GM18861 (cell line): Measurements from ENCODE around the gene UCN3.
"Not testable (repeated sequence)": the region's sequence is repeated elsewhere in the genome, so short reads cannot be mapped to it uniquely, and the experiment has no call there.

Source experiments
- ATAC-seq: cut with Tn5 transposase; IDR thresholded peaks from one replicate; pipeline ENCODE4 v1.9.1; 2021; ENCODE audit not compliant: unreplicated experiment

The UCN3 gene

DNA sequence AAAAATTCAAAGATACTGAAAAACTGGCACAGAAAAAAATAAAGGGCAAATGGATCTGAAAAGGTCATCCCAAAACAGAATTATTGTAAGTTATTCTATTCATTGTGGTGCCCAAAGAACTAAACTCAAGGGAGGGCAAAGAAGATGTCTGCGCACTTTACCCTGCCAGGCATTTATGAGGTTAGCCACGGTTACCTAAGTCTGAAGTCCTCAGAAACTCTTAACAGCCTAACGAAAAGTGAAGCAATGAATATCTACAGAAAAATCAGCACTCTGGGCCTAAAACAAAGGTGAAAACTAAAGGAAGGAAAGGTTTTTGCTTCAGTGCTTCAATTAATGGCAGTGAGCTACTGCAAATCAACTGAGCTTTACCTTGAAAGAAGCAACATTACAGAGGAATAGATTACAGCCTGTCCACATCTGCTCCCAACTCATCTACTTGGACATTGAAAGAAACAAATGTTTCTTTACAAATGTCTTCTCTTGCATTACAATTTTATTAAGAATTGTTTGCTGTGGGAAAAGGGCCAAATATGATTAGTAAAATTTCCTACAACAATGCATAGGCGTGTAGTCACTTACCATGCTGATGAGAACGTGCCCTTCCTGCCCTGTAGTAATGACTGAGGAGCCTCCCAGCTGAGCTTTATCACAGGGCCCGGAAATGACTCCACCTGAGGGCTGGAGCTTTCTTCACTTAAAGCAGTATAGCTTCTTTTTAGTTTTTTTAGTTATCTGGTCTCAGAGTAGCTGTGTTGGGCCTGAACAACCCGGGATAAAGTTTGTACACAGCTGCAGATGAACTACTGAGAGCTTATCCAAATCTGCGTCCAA, 39.7 kb downstream of the UCN3 start, which contains the start of gene TUBAL3:
Gene TUBAL3, minus strand, starts transcription at position 621 of the 834 bp plus-strand sequence. Its CDS starts 36 bp downstream, at position 585.
- ATAC-seq: no peak

DNA sequence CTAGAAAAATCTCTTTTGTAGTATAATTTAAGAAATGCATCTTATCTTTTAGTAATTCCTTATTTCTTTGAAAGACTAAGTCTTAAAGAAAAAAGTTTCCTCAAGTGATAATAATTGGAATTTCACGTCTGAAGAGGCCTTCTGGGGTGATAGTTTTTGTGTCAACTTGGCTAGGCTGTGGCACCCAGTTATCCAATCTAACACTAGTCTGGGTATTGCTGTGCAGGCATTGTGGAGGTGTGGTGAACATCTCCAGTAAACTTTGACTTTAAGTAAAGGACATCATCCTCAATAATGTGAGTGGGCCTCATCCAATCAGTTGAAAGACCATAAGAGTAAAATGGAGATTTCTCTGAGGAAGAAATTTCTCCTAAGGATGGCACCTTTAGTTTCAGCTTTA, 42.2 kb downstream of the UCN3 start:
- ATAC-seq: no peak

- ATAC-seq: not testable (repeated sequence)
Observed at GRCh38 chr10:5410787-5411186, 46.0 kb downstream of the UCN3 start.

- no peak for ATAC-seq
Observed at GRCh38 chr10:5411941-5412276, 47.1 kb downstream of the UCN3 start.

DNA sequence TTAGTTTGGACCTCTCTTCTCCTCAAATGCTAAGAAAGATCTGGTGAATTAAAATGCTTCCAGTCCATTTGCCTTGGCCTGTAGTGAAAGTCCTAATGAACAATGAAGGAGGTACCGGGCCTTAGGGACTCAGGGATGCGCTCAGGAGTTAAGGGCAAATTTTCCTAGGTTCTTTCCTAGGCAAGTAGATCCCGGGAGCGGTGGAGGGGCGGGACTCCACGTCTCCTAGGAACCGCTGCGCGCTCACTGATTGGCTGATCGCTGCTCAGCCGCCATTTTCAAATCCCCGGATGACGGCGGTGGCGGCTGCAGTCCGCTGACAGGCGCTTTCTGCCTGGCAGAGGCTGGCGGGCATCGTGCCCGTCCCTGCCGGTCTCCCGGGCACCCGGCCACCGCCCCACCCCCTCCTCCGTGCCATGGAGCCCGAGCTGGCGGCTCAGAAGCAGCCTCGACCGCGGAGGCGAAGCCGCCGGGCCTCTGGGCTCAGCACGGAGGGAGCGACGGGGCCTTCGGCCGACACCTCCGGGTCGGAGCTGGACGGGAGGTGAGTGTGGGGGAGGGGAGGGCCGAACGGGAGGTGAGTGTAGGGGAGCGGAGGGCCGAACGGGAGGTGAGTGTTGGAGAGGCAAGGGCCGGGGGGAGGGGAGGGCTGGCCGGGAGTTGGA, 47.6 kb downstream of the UCN3 start, which contains the start of gene NET1:
Gene NET1, plus strand, starts transcription at position 281 of the 665 bp plus-strand sequence. Its CDS starts 136 bp downstream, at position 417.
- ATAC-seq: peak; percentile 97

- no peak for ATAC-seq
Observed at GRCh38 chr10:5413012-5413938, 48.5 kb downstream of the UCN3 start.

GRCh38 chr10:5416981-5417380, 52.2 kb downstream of the UCN3 start:
- ATAC-seq: no peak

- no peak for ATAC-seq
Observed at GRCh38 chr10:5418584-5418983, 53.8 kb downstream of the UCN3 start.

- no peak for ATAC-seq
Observed at GRCh38 chr10:5419466-5420094, 54.8 kb downstream of the UCN3 start.

DNA sequence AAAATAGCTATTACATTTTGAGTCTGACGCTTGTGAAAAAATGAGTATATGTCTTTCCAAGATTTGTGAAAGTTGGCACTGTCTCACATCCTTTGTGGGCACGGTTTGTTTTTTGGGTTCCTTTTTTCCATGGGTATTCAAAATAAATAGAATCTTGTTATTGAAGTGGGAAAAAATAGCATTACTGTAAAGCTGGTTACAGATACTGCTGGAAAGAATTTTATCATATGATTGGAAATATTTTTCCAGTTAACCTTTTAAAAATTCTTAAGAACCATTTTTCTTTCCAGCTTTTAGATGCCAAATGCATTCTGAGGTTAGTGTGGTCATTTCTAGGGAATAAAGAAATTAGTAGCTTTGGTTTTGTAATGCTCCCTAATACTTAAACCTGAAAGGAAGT, 59.0 kb downstream of the UCN3 start:
- no peak for ATAC-seq
